ENCODE data around the gene GRIN2D.

The GRIN2D gene

DNA sequence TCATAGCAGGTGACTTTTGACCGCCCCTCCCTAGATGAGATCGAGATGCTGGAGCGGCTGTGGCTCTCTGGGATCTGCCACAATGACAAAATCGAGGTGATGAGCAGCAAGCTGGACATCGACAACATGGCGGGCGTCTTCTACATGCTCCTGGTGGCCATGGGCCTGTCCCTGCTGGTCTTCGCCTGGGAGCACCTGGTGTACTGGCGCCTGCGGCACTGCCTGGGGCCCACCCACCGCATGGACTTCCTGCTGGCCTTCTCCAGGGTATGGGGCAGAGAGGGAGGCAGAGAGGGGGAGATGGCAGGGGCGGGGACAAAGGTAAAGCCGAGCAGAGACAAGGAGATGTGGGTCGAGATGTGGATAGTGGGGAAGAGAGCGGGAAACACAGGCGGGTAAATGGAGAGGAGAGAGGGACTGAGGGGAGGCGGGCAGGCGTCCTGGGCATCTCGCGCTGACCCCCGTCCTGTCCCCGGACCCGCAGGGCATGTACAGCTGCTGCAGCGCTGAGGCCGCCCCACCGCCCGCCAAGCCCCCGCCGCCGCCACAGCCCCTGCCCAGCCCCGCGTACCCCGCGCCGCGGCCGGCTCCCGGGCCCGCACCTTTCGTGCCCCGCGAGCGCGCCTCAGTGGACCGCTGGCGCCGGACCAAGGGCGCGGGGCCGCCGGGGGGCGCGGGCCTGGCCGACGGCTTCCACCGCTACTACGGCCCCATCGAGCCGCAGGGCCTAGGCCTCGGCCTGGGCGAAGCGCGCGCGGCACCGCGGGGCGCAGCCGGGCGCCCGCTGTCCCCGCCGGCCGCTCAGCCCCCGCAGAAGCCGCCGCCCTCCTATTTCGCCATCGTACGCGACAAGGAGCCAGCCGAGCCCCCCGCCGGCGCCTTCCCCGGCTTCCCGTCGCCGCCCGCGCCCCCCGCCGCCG, 48.9 kb downstream of the GRIN2D start:
- H3K27ac ChIP-seq, result no peak overlapping the region
- no peak overlapping the region for H3K4me3 ChIP-seq (ENCODE audit: low read depth, low read length)
- H3K79me2 ChIP-seq, result peaks cover 4% of the 10 kb centered on the region
- no peak for TF ChIP-seq CTCF (IDR thresholded peaks at IDR 0.05)
- no peak overlapping the region for H3K4me2 ChIP-seq (ENCODE audit: low read length)
- no peaks in the 10 kb centered on the region for H3K27me3 ChIP-seq (ENCODE audit: control insufficient read depth, insufficient read depth, low read length)
- peaks cover 13% of the 10 kb centered on the region for H3K4me1 ChIP-seq
- no peak overlapping the region for H3K9ac ChIP-seq
- H2AFZ ChIP-seq, result no peak overlapping the region
- H3K36me3 ChIP-seq (ENCODE audit: control insufficient read depth, insufficient read depth, low read length), result no peaks in the 10 kb centered on the region
- no peaks in the 10 kb centered on the region for H3K9me3 ChIP-seq (ENCODE audit: control insufficient read depth, low read length)

DNA sequence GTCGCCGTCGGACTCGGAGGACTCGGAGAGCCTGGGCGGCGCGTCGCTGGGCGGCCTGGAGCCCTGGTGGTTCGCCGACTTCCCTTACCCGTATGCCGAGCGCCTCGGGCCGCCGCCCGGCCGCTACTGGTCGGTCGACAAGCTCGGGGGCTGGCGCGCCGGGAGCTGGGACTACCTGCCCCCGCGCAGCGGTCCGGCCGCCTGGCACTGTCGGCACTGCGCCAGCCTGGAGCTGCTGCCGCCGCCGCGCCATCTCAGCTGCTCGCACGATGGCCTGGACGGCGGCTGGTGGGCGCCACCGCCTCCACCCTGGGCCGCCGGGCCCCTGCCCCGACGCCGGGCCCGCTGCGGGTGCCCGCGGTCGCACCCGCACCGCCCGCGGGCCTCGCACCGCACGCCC, 49.8 kb downstream of the GRIN2D start:
- Histone ChIP-seq H3K4me3 (ENCODE audit: low read depth, low read length) (peak overlapping the region; percentile 11), H3K27me3 (ENCODE audit: control insufficient read depth, insufficient read depth, low read length) (no peaks in the 10 kb centered on the region), H2AFZ (peak overlapping the region; percentile 91), H3K79me2 (peaks cover 4% of the 10 kb centered on the region), H3K4me1 (peaks cover 13% of the 10 kb centered on the region), H3K4me2 (ENCODE audit: low read length) (no peak overlapping the region), H3K9ac (no peak overlapping the region), H3K9me3 (ENCODE audit: control insufficient read depth, low read length) (no peaks in the 10 kb centered on the region), H3K27ac (no peak overlapping the region), H3K36me3 (ENCODE audit: control insufficient read depth, insufficient read depth, low read length) (no peaks in the 10 kb centered on the region)
- no peak for TF ChIP-seq CTCF (IDR thresholded peaks at IDR 0.05)

Measured in parathyroid adenoma (tissue), 2 donors.